GM21717 (cell line): ENCODE results near the gene PC.
"Not testable (repeated sequence)": the region's sequence is repeated elsewhere in the genome, so short reads cannot be mapped to it uniquely, and the experiment has no call there.

Source experiments
- ATAC-seq: cut with Tn5 transposase; IDR thresholded peaks from one replicate; pipeline ENCODE4 v1.9.1; 2021; ENCODE audit warnings: mild to moderate bottlenecking, moderate library complexity; ENCODE audit not compliant: unreplicated experiment

The PC gene

GRCh38 chr11:66958232-66958955 lies at the start of gene PC:
TSS of gene PC (minus strand) at chr11:66958383. CDS start at chr11:66872159, 86,224 bp downstream.
- ATAC-seq: peak; percentile 87

DNA sequence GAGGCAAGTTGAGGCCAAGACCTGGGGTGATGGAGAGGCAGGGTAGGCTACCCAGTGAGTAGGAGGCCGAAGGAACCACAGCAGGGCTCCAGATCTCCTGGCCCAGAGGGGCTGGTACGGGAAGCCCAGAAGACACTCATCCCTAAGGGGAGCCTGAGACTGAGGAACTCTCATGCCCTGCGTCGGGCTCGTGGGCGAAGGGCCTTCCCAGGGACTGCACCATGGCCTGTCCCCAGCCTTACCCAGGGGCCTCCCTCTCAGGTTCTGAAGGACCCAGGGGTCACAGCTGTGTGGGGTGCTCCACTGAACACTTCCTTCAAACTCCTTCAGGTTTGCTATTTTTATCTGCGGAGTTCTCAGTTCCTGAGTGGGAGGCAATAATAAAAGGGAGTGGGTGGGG lies 48.9 kb upstream of the PC start:
- ATAC-seq: no peak

DNA sequence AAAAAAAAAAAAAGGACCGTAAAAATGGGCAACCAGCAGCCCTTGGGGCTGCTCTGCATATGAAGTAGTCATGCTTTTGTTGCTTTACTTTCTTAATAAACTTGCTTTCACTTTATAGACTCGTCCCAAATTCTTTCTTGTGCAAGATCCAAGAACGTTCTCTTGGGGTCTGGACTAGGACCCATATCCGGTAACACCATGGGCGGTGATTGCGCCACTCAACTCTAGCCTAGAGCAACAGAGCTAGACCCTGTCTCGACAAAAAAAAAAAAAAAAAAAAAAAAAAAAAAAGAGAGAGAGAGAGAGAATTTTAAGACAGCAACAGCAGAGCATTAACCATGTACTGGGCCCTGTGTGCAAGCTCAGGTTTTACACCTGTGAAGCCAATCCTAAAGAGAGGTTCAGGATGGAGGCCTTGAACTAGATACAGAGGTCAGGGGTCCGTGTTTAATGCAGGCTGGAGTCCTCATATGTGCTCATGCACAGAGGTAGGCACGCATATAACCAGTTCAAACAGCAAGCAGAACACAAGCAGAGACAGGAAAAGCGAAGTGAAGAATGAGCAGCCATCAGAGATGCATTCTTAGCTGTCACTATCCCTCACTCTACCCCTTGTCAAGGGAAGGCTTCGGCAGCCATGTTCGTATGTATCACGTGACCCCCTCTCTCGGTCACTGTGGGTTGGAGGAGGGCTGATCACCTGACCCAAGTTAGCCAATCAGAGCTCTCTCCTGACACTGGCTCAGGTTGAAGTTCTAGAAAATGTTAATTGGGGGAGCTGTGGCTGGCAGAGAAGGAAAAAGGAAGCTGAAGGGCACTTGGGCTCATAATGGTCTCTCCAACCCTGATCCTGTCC lies 48.1 kb upstream of the PC start:
- no peak for ATAC-seq

- ATAC-seq: not testable (repeated sequence)
Measured at GRCh38 chr11:67005200-67005599, 47.0 kb upstream of the PC start.

DNA sequence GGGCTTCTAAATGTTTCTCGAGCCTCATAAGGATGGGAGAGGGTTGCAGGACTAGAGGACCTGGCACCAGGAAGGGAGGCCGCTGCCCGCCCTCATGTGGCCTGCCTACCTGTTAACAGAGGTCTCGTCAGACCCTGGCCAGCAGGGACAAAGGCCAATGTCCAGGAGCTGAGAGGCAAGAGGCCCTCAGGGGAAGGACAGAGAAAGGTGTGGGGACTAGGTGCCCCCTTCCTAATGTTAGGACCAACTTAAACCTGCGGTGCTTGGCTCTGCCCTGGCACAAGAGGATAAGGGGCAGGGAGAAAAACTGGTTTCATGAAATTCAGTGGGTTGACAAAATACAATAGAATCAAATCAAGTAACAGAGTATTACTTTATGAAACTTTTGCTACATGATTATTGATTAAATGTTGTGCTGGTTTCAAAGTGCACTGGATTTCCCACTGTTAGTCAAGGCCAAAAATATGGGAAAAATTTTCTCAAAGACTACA lies 44.8 kb upstream of the PC start:
- ATAC-seq: no peak

DNA sequence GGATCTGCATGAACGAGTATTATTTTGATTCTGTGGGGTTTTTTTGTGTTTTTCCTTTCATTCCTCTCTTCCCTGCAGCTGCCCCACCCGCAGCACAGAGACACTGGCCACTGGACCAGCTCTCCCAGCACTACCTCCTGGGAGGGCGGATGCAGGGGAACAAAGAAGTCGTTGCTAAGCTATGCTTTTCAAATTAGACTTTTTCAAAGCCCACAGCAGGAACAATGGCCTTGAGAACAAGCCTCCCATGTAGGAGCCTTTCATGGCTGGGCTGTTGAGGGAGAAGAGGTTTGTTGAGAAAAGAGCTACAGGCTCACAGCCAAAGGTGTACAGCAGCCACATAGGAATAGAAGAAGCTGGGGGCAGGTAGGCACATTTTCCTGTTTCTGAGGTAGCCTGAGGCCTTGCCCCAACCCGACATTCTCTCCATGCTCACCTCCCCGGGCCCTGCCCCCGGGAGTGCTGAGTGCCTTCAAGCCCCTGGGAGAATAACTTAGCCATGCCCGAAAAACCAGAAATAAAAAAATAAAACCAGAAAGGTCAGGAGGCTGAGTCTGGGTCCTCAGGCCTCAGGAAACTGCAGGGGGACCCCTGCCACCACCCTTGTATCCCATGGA lies 44.2 kb upstream of the PC start:
- ATAC-seq: no peak

GRCh38 chr11:67001332-67001731 lies 43.1 kb upstream of the PC start:
- no peak for ATAC-seq

DNA sequence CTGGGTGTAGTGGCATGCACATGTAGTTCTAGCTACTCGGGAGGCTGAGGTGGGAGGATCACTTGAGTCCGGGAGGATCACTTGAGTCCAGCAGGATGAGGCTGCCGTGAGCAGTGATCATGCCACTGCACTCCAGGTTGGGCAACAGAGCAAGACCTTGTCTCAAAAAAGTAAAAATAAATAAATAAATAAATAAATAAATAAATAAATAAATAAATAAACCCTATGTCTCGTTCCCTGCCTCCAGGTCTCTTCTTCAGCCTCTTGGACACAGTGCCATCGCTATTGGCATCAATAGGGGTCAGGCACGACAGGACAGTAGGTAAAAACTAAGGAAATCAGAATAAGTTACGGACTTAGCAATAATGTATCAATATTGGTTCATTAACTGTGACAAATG lies 41.4 kb upstream of the PC start:
- ATAC-seq: no peak

- no peak for ATAC-seq
Measured at GRCh38 chr11:66996609-66997273, 38.6 kb upstream of the PC start.

DNA sequence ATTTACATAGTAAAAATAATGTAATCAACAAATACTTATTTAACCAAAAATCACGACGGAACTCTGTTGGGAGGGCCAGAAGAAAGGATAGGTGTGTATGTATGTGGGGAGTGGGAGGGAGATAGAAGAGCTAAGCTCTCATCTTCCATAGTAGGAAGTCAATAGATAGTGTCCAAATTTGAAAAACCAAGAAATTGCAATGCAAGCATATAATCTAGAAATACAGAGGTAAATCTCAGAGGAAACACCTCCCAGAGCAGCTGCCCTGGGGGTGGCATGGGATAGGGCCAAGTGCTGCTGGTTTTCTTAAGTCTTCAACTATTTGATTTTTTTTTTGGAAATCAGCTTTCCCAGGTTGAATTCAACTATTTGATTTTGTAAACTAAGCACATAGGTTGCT lies 33.9 kb upstream of the PC start:
- ATAC-seq: no peak

DNA sequence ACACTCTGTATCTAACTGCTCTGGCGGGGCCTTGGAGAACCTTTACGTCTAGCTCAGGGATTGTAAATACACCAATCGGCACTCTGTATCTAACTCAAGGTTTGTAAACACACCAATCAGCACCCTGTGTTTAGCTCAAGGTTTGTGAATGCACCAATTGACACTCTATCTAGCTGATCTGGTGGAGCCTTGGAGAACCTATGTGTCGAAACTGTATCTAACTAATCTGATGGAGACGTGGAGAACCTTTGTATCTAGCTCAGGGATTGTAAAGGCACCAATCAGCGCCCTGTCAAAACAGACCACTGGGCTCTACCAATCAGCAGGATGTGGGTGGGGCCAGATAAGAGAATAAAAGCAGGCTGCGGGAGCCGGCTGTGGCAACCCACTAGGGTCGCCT lies 31.2 kb upstream of the PC start:
- not testable (repeated sequence) for ATAC-seq

DNA sequence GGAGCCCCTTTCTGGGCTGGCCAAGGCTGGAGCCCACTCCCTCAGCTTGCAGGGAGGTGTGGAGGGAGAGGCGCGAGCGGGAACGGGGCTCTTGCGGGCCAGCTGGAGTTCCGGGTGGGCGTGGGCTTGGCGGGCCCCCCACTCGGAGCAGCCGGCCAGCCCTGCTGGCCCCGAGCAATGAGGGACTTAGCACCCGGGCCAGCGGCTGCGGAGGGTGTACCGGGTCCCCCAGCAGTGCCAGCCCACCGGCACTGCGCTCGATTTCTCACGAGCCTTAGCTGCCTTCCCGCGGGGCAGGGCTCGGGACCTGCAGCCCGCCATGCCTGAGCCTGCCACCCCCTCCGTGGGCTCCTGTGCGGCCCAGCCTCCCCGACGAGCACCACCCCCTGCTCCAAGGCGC lies 30.6 kb upstream of the PC start:
- not testable (repeated sequence) for ATAC-seq

- no peak for ATAC-seq
Measured at GRCh38 chr11:66987924-66988637, 29.9 kb upstream of the PC start.

DNA sequence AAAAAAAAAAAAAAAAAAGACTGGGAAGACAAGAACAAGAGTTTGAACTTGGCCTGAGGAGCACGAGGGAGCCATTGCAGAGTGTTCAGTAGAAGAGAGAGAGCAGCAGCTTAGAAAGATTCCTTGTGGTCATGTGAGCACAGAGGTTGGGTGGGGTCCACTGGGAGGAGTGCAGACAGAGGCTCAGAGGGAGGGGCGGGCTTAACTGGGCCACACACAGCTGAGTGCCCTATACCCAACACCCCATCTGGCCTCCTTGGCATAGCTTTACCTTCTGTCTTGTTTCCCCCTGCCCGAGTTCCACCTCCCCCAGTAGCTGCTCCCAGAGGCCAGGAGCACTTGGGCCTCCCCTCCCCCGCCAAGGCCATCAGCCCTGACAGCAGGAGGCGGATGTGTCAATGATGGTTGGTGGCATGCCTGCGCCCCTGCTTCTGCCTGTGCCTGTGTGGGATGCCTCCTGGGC lies 29.0 kb upstream of the PC start:
- ATAC-seq: no peak

- no peak for ATAC-seq
Measured at GRCh38 chr11:66986178-66986545, 28.0 kb upstream of the PC start.

- ATAC-seq: no peak
Measured at GRCh38 chr11:66985508-66986177, 27.5 kb upstream of the PC start.

DNA sequence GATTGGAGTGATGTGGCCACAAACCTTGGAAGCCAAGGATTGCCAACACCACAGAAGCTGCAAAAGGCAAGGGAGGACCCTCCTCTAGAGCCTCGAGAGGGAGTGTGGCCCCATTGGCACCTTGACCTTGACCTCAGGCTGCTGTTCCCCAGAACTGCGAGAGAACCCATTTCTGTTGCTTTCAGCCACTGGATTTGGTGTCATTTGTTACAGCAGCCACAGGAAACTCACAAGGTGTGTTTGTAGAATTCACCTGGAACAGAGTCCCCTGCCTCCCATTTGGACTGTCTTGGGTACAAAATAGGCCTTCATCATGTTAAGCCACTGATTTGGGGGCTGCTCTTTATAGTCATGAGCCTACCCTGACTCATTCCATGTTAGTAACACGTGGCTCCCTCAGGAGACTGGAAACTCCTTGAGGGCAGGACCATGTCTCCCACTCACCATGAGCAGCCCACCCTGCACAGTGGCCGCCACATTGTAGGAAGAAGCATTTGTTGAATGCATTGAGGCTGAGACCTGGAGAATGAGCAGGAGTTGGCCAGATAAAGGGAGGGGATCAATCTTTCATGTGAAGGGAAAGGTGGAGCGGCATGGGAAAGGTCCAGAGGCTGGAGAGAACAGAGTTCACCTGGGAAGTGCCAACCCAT lies 25.2 kb upstream of the PC start:
- ATAC-seq: no peak

DNA sequence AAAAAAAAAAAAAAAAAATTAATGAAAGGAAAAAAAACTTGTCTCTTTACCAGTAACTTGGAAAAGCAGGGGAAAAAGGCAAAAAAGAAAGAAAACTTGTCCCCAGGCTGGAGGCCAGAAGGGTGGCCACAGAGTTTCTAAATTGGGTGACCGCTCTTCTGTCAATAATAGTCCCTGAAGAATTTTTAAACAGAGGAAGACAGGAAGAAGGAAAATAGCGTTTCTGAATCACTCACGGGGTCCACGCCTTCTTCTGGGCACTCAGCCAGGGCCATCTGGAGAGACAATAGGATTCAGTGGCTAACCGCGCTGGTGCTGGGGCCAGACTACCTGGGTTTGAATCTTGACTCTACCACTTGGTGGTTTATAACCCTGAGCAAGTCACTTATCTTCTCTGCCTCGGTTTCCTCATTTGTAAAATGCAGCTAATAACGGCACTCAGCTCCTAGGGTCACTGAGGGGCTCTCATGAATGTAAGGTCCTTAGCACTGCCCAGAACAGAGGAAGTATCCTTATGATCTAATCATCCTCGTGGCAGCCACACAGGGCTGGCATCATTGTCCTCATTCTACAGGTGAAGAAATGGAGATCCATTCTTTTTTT lies 23.9 kb upstream of the PC start:
- no peak for ATAC-seq
